Hematopoietic multipotent progenitor cell (in vitro differentiated cells): Measurements from ENCODE around the gene OCLN. TPM values are rescaled to one million over a fixed set of nuclear protein-coding genes. Genes with fewer than 3 reads are reported as not detected.
"Not testable (repeated sequence)": the region's sequence is repeated elsewhere in the genome, so short reads cannot be mapped to it uniquely, and the experiment has no call there.

ENCODE experiments used
- DNase-seq, 3 donors: peaks; one replicate each; pipeline ENCODE4 v3.0.0-alpha.2; 2011 to 2015; ENCODE audit warnings: low read depth in 2 of 3, low spot score in 2 of 3
- total RNA-seq: library from RNA; depleted of rRNA; stranded (reverse); fragments of >200 nt; gene quantifications from one replicate; pipeline ENCODE4 v1.2.3, GENCODE V29; 2012

Gene OCLN, protein sequence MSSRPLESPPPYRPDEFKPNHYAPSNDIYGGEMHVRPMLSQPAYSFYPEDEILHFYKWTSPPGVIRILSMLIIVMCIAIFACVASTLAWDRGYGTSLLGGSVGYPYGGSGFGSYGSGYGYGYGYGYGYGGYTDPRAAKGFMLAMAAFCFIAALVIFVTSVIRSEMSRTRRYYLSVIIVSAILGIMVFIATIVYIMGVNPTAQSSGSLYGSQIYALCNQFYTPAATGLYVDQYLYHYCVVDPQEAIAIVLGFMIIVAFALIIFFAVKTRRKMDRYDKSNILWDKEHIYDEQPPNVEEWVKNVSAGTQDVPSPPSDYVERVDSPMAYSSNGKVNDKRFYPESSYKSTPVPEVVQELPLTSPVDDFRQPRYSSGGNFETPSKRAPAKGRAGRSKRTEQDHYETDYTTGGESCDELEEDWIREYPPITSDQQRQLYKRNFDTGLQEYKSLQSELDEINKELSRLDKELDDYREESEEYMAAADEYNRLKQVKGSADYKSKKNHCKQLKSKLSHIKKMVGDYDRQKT
- 18.6 TPM for total RNA-seq

DNA sequence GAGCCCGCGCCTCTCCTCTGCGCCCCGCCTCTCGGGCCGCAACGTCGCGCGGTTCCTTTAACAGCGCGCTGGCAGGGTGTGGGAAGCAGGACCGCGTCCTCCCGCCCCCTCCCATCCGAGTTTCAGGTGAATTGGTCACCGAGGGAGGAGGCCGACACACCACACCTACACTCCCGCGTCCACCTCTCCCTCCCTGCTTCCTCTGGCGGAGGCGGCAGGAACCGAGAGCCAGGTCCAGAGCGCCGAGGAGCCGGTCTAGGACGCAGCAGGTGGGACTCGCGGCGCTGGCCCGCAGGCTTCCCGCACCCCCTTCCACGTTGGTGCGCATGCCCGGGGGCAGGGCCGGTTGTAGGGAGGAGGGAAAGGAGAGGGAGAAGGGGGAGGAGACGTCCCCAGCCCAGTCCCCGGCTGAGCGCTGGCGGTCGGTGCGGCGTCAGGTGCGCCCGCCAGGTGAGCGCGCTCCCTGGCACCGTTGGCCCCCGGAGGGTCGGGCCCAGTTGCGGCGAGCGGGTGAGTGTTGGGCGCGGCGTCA lies at the start of gene OCLN:
Gene OCLN, plus strand, starts transcription at position 400 of the 532 bp plus-strand sequence. CDS start 11,455 bp downstream, outside the sequence.
- DNase-seq, result peak in 2 of 3 donors; percentile 73 to 76

DNA sequence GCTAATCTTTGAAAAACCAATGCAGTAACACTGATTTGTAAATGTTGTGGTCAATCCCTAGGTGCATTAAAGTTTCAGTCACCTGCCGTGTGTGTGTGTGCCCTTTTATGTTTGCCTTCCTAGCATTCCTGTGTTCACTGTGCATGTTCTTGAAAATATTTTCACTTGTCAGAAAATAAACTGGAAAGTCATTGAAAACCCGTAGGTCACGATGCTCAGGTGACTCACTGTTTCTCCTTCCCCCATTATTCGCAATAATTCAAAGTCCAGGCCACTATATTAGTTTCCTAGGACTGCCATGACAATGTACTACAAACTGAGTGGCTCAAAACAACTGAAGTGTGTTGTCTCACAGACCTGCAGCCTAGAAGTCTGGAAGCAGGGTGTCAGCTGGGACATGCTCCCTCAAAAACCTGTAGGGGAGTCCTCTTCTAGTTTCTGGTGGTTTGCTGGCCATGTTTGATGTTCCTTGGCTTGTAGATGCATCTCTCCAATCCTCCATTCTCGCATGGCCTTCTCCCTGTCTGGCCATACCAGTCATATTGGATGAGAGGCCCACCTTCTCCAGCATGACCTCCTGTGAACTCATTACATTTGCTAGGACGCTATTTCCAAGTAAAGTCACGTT lies 48.3 kb upstream of the OCLN start:
- no peak for DNase-seq

DNA sequence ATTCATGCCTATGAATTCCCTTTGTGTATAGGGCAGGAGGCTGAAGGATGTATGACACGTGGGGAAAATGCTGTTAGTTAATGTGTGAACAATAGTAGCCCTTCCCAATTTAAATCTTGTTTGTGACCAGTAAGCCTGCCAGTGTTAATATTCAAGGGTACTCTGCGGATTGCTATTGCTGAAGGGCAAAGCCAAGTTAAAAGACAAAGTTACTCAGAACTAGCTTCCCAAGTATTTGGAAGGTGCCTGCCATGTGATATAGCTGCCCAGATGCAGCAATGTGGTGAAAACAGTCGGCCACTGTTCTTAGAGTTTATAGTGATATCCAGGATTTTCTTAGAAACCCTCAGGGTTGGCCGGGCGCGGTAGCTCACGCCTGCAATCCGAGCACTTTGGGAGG lies 43.1 kb upstream of the OCLN start:
- DNase-seq, result no peak

DNA sequence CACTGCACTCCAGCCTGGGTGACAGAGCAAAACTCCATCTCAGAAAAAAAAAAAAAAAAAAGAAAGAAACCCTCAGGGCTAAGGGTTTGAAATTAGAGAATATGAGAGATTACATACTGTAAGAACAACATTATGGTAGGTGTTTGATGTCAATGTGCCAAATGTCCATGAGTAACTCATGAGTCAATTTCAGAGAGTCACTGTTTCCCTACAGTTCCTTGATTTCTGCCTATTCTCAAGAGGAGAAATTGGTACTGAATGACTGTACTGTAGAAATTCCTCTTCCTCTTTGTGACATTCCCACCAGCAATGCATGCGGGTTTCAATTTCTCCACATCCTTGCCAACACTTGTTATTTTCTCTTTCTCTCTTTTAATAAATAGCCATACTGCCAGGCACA lies 42.5 kb upstream of the OCLN start:
- no peak for DNase-seq

DNA sequence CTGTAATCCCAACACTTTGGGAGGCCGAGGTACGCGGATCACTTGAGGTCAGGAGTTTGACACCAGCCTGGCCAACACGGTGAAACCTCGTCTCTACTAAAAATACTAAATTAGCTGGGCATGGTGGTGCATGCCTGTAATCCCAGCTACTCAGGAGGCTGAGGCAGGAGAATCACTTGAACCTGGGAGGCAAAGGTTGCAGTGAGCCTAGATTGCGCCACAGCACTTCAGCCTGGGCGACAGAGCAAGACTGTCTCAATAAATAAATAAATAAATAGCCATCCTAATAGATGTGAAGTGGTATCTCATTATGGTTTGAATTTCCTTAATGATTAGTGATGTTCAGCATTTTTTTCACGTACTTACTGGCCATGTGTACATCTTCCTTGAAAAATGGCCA lies 42.1 kb upstream of the OCLN start:
- DNase-seq, result not testable (repeated sequence)

DNA sequence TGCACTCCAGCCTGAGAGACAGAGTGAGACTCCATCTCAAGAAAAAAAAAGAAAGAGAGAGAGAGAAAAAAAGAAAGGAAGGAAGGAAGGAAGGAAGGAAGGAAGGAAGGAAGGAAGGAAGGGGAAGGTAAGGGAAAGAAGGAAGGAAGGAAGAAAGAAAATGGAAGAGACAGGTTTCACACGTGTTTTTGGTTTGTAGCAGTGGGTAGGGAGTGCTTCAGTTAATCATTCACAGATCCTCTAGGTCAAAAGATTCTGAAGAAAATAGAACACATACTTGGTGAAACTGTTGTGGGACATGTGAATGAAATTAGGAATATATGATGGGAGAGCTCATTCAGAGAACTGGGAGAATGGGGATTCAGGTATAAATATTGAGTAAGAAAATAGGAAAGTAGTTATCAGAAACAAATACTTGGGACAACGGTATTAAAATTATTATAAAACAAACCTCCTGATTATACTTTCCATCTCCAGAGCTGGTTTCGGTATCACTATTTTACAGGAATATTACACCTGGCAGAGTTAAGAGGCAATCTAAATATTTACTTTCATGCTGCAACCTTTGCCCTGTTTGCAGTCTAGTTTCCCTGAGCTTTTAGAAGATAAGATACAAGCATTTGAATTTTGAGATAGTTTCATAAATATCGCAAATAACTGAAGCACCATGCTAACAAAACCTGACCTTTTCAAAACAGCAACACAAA lies 40.5 kb upstream of the OCLN start:
- DNase-seq, result no peak

DNA sequence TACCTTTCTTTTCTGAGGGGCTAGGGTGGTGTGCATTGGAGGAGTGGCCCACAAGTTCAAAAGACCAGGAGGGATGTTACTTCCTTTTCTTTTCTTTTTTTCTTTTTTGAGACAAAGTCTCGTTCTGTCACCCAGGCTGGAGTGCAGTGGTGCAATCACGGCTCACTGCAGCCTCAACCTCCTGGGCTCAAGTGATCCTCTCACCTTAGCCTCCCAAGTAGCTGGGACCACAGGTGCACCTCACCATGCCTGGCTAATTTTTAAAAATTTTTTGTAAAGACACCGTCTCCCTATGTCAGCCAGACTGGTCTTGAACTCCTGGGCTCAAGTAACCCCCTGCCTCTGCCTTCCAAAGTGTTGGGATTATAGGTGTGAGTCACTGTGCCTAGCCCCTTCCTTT lies 39.1 kb upstream of the OCLN start:
- DNase-seq, result not testable (repeated sequence)

DNA sequence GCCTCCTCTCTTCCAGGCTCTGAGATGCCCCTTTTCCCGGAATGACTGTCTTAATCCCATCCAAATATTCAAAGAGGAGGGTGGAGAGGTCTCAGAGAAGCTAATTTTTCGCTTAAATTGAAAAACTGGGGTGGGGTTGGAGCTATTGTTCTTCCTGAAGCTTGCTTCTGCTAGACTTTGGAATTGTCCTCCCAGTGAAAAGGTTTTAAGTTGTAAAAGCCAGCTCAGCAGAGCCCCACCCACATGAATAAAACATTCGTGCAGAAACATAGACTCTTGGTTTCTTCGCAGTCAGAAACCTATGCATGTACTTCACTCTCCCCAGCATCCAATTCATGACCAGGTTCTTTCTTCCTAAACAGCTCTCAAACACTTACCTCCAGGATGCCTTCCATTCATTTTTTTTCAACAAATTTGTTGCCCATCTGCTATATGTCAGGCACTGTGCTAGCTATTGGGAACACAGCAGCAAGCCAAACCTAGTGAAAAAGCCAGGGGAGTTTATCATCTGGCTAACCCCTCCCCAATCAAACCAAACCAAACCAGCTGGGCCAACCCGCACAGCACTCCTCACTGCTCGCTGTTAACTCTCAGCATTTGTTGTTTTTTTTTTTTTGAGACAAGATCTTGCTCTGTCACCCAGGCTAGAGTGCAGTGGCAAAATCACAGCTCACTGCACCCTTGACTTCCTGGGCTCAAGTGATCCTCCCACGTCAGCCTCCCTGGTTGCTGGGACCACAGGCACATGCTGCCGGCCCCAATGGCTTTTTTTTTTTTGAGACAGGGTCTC lies 37.9 kb upstream of the OCLN start:
- DNase-seq, result no peak

DNA sequence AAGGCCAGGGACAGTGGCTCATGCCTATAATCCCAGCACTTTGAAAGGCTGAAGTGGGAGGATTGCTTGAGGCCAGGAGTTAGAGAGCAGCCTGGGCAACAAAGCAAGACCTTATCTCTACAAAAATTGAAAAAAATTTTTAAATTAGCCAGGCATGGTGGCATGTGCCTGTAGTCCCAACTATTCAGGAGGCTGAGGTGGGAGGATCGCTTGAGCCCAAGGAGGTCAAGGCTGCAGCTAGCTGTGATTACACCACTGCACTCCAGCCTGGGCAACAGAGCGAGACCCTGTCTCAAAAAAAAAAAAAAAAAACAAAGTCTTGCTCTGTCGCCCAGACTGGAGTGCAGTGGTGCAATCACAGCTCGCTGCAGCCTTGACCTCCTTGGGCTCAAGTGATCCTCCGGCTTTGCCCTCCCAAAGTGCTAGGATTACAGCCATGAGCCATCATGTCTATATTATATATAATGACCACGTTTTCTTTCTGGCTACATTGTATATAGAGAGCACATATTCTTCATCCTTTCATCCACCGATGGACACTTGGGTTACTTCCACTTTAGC lies 37.1 kb upstream of the OCLN start:
- not testable (repeated sequence) for DNase-seq

DNA sequence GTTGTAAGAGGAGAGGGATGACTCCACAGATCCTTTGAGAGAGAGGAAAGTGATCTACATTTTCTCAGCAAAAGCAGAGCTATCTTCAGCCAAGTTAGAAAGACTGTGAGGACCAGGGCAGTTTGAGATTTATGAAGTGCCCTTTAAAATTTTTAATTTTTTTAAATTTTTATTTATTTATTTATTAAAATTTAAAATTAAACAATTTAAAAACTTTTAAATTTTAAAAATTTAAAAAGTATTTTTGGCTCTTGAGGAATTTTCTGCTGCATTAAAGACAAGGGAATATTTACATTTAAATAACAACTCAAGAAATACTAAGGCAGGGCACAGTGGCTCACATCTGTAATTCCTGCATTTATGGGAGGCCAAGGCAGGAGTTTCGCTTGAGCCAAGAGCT lies 30.4 kb upstream of the OCLN start:
- DNase-seq, result no peak

DNA sequence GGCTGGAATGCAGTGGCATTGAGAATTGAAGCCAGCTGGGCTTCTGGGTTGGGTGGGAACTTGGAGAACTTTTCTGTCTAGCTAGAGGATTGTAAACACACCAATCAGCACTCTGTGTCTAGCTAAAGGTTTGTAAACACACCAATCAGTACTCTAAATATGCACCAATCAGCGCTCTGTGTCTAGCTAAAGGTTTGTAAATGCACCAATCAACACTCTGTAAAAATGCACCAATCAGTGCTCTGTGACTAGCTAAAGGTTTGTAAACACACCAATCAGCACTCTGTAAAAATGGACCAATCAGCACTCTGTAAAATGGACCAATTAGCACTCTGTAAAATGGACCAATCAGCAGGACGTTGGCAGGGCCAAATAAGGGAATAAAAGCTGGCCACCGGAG lies 26.2 kb upstream of the OCLN start:
- not testable (repeated sequence) for DNase-seq

DNA sequence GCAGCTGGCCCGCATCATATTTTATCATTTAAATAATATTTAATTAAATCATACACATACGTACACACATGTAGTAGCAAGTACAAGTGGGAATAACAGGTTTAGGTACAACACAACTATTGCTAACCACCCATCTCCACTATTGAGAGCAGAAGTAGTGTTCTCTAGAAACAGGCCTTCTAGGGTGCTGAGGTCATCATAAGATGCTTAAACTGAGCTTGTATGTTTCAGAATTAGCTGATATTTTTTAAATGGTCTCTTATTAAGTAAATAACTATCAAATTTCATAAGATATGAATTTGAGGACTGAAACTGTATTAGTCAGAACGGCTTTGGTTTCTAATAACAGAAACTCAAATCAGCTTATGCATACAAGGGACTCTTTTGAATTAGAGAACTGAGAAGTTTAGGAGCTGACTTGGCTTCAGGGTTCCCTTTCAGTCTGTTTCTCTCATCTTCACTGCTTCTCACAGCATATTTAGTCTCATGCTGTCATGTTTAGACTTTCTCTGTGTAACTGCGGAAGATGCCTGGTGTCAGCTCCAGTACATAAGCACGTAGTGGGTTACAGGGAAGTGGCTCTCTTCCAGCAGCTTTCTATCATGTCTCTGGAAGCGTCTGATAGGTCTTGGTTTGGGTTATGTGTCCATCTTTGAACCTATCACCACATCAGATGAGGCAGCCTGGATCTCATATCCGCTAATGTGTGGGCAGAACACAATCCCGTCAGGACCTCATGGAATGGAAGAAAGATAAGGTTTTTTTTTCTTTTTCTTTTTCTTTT lies 25.0 kb upstream of the OCLN start:
- DNase-seq, result no peak

DNA sequence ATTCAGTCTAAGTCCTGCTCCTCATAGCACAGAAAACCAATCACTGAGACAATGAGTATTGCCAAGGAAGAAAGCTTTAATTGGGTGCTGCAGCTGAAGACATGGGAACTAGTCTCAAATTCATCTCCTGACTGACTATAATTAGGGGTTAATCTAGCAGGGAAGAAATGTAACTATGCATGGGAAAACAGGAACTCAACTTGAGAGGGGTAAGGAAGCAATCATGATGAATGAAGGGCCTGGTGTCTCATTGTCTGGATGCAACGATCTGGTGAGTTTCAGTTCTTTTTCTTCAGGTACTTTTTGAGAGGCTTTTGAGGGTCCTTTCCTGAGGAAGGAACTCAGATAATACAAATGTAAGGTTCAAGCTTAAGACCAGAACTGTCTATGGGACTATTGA lies 24.0 kb upstream of the OCLN start:
- DNase-seq, result no peak

DNA sequence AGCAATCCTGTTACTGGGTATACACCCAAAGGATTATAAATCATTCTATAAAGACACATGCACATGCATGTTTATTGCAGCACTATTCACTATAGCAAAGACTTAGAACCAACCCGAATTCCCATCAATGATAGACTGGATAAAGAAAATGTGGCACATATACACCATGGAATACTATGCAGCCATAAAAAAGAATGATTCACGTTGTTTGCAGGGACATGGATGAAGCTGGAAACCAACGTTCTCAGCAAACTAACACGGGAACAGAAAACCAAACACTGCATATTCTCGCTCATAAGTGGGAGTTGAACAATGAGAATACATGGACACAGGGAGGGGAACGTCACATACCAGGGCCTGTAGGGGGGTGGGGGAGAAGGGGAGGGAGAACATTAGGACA lies 21.1 kb upstream of the OCLN start:
- DNase-seq, result not testable (repeated sequence)

DNA sequence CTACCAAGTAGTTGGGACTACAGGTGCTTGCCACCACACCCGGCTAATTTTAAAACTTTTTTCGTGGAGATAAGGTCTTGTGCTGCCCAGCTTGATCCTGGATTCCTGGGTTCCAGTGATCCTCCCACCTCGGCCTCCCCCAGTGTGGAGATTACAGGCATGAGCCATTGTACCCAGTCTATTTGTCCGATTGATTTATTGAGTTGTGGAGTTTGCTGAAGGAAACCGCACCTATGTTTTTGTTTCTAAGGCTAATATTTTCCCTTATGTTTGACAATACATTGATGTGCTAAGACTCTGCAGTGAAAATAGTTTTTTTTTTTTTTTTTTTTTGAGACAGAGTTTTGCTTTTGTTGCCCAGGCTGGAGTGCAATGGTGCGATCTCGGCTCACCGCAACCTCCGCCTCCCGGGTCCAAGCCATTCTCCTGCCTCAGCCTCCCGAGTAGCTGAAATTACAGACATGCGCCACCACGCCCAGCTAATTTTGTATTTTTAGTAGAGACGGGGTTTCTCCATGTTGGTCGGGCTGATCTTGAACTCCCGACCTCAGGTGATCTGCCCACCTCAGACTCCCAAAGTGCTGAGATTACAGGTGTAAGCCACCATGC lies 20.0 kb upstream of the OCLN start:
- DNase-seq, result not testable (repeated sequence)

DNA sequence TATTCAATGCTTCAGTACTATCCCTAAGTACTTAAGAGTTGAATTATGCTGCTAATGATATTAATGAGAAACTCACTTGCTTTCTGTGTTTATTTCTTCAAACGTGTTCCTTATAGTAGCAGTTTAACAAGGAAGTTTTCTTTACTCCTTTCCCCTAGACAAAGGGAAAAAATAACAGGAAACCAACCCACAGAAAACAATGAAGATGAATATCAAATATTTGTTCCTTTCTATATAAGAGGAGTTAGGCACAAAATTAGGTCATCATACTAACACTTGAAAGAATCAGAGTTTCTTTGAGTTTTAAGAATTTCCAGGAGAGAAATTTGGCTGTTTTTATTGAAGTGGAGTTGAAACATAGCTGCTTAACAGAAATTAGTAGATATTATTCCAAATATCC lies 15.4 kb upstream of the OCLN start:
- no peak for DNase-seq

DNA sequence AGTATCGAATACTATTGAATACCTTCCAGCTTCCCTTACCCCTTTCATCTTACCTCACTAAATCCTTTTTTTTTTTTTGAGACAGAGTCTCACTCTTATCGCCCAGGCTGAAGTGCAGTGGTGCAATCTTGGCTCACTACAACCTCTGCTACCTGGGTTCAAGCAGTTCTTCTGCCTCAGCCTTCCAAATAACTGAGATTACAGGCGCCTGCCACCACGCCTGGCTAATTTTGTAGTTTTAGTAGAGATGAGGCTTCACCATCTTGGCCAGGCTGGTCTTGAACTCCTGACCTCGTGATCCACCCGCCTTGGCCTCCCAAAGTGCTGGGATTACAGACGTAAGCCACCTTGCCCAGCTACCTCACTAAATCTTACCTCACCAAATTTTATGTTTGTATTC lies 14.3 kb upstream of the OCLN start:
- not testable (repeated sequence) for DNase-seq

DNA sequence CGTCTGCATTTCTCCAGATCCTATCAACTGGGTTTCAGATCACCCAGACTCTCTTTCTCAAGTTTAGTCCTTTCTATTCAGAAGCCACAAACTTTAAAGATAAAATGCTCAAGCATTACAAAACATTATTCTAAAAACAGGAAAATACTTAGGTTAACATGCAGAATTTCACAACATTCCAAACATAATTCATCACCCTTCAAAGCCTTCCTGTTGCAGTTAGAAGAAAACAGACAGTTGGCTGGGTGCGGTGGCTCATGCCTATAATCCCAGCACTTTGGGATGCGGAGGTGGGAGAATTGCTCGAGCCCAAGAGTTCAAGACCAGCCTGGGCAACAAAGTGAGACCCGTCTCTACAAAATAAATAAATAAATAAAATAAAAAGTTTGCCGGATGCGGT lies 7.7 kb upstream of the OCLN start:
- no peak for DNase-seq

DNA sequence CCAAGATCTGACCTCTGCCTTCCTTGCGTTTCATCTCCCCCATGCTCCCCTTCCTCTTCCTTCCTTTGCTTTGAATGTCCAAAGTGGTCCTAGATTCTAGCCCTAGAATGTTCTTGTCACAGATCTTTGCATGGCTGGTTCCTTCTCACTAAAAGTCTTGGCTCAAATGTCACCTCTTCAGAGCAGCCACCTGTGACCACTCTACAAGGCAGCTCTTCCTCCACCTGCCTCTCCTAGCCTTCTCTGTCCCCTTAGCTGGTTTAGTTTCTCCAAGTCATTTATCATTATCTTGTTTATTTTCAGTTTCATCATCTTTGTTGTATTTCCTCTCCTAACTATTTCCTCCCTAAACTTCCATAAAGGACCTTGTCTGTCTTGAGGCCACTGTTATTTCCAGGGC lies 7.1 kb upstream of the OCLN start:
- DNase-seq, result no peak
